ENCODE results near the gene RHBDL1. TPM values are rescaled to one million over a fixed set of nuclear protein-coding genes. Genes with fewer than 3 reads are reported as not detected.

Gene RHBDL1
- total and polyA plus RNA-seq, 9 of the 15 experiments (the other 6 are each of a cell fraction or from before 2014, with no cell fraction given) = 0.03 to 5.6 (median 1.3) TPM; not detected in 1

GRCh38 chr16:720447-720989 lies 45.0 kb downstream of the RHBDL1 start (continued):
- TF ChIP-seq ZBTB5 (IDR thresholded peaks at IDR 0.05) (no peak), TRIM25 (IDR thresholded peaks at IDR 0.05; ENCODE audit: borderline replicate concordance) (no peak), MNT (conservative IDR thresholded peaks at IDR 0.05) (peak; percentile 47 to 82; a peak in 3 of 4 replicates), NR1H2 (CRISPR knock-in tag; IDR thresholded peaks at IDR 0.05) (no peak), LARP7 (IDR thresholded peaks at IDR 0.05) (no peak), ARID3A (IDR thresholded peaks at IDR 0.05; ENCODE audit: borderline replicate concordance, low read depth, low read length) (no peak), ZEB2 (IDR thresholded peaks at IDR 0.05) (0 out of 2 replicates have a peak, but pooled peaks have one; percentile 31), SRF (CRISPR knock-in tag; IDR thresholded peaks at IDR 0.05) (no peak), HNRNPL (IDR thresholded peaks at IDR 0.05; ENCODE audit: low read depth, low read length) (no peak), E2F6 (IDR thresholded peaks at IDR 0.05; ENCODE audit: borderline replicate concordance in 1 of 2, extremely low read depth in 1 of 2, insufficient read depth in 1 of 2, insufficient read length in 1 of 2, low read depth in 1 of 2, low read length in 1 of 2, poor library complexity in 1 of 2, severe bottlenecking in 1 of 2) (peak in 1 of 2 experiments; percentile 60), ARID1B (IDR thresholded peaks at IDR 0.05) (peak; percentile 44; the same call in 1 of the 2 replicates), CC2D1A (IDR thresholded peaks at IDR 0.05) (no peak), MEF2D (tag; conservative IDR thresholded peaks at IDR 0.05; ENCODE audit: low read depth) (no peak), RHOXF2B (CRISPR knock-in tag; conservative IDR thresholded peaks at IDR 0.05) (no peak), EP400 (IDR thresholded peaks at IDR 0.05) (peak; percentile 73), SETDB1 (IDR thresholded peaks at IDR 0.05; ENCODE audit: low read length) (no peak), RBM39 (optimal IDR thresholded peaks at IDR 0.05; ENCODE audit: low read depth, low read length) (no peak), CBFA2T3 (IDR thresholded peaks at IDR 0.05) (no peak), E2F5 (CRISPR knock-in tag; IDR thresholded peaks at IDR 0.05) (no peak)

All from K562 (cell line).